HG03565 (cell line): ENCODE measurements around the gene ZRANB1.

ENCODE experiments used
- ATAC-seq: cut with Tn5 transposase; IDR thresholded peaks from one replicate; pipeline ENCODE4 v1.9.1; 2021; ENCODE audit warnings: mild to moderate bottlenecking, moderate library complexity; ENCODE audit not compliant: unreplicated experiment

ZRANB1 gene

GRCh38 chr10:125003901-125004467, 62.1 kb downstream of the ZRANB1 start:
- no peak for ATAC-seq

- ATAC-seq, result no peak
These were observed 62.8 kb downstream of the ZRANB1 start for GRCh38 chr10:125004571-125005311.

- no peak for ATAC-seq
These were observed 63.6 kb downstream of the ZRANB1 start for GRCh38 chr10:125005312-125006187.

GRCh38 chr10:125006188-125006680, 64.3 kb downstream of the ZRANB1 start:
- ATAC-seq, result no peak

GRCh38 chr10:125006921-125007426, 65.1 kb downstream of the ZRANB1 start:
- ATAC-seq, result no peak

- ATAC-seq, result no peak
These were observed 65.5 kb downstream of the ZRANB1 start for GRCh38 chr10:125007436-125007835.

- ATAC-seq, result no peak
These were observed 67.0 kb downstream of the ZRANB1 start for GRCh38 chr10:125008689-125009638.

GRCh38 chr10:125009661-125010161, 67.8 kb downstream of the ZRANB1 start:
- no peak for ATAC-seq

- no peak for ATAC-seq
These were observed 68.4 kb downstream of the ZRANB1 start for GRCh38 chr10:125010362-125010761.

- ATAC-seq, result no peak
These were observed 69.4 kb downstream of the ZRANB1 start for GRCh38 chr10:125011171-125011925.

- ATAC-seq, result no peak
These were observed 70.2 kb downstream of the ZRANB1 start for GRCh38 chr10:125011926-125012705.

GRCh38 chr10:125012851-125013528, 71.1 kb downstream of the ZRANB1 start:
- ATAC-seq, result no peak

GRCh38 chr10:125013529-125013872, 71.6 kb downstream of the ZRANB1 start:
- no peak for ATAC-seq

- ATAC-seq, result no peak
These were observed 72.3 kb downstream of the ZRANB1 start for GRCh38 chr10:125014086-125014830.

GRCh38 chr10:125014836-125015355, 73.0 kb downstream of the ZRANB1 start:
- ATAC-seq, result no peak

GRCh38 chr10:125015356-125015944, 73.5 kb downstream of the ZRANB1 start:
- ATAC-seq, result no peak

- no peak for ATAC-seq
These were observed 74.2 kb downstream of the ZRANB1 start for GRCh38 chr10:125016123-125016522.
